Body of pancreas (tissue), 4 donors: ENCODE data around the gene RASA4B. TPM values are rescaled to one million over a fixed set of nuclear protein-coding genes. Genes with fewer than 3 reads are reported as not detected.
"Not testable (repeated sequence)": the region's sequence is repeated elsewhere in the genome, so short reads cannot be mapped to it uniquely, and the experiment has no call there.

Source experiments
- ATAC-seq: fragments of 150-250 bp; one replicate; pipeline ENCODE4 v1.9.1; 2016
- DNase-seq, 4 donors: peaks; one replicate each; pipeline ENCODE4 v3.0.0-alpha.2; 2019
- H3K27ac ChIP-seq, 4 donors: fragments of 200-600 bp; sonication (generic); 1 replicate in 3 of 4; 2 replicates in 1 of 4; pipeline versions ENCODE4 v1.5.1 to v1.6.1; 2016 to 2019; ENCODE audit warnings: mild to moderate bottlenecking in 1 of 4, mixed read lengths in 1 of 4, moderate library complexity in 1 of 4
- H3K27me3 ChIP-seq, 2 donors: fragments of 200-600 bp; sonication (generic); one replicate each; pipeline ENCODE4 v1.6.0; 2016; ENCODE audit warnings: mild to moderate bottlenecking in 1 of 2
- H3K36me3 ChIP-seq, 2 donors: fragments of 200-600 bp; sonication (generic); replicated peaks in 1 of 2; 2 replicates each; pipeline ENCODE4 v1.5.1; 2016; ENCODE audit warnings: low read depth in 2 of 2; ENCODE audit not compliant: insufficient read depth in 1 of 2
- H3K4me1 ChIP-seq: fragments of 200-600 bp; sonication (generic); one replicate; pipeline ENCODE4 v1.6.0; 2016
- H3K4me3 ChIP-seq, 2 donors: fragments of 200-600 bp; sonication (generic); 1 replicate in 1 of 2; 2 replicates in 1 of 2; pipeline ENCODE4 v1.5.1; 2016 to 2019
- H3K9me3 ChIP-seq, 3 donors: fragments of 200-600 bp; sonication (generic); 1 replicate in 2 of 3; 2 replicates in 1 of 3; pipeline ENCODE4 v1.5.1; 2016
- CTCF ChIP-seq, 7 experiments: fragments of 450-650 bp in 4 of 7; fragments of 200-600 bp in 3 of 7; sonication (generic) in 3 of 7; IDR thresholded peaks; one replicate each; pipeline ENCODE4 v1.5.1; 2016 to 2019; ENCODE audit warnings: antibody characterized with exemption in 7 of 7
- POLR2A ChIP-seq, 3 donors: fragments of 450-650 bp; IDR thresholded peaks; one replicate each; pipeline ENCODE4 v1.6.1; 2016; ENCODE audit warnings: antibody characterized with exemption in 3 of 3, mild to moderate bottlenecking in 2 of 3
- WGBS, 2 donors: methylation state at CpG; one replicate each; pipeline ENCODE4 v1.1.5; 2017; 5-methylcytosine and 5-hydroxymethylcytosine counted together
- intact Hi-C: fragments of 100-400 bp; cut with DNase I; formaldehyde crosslinking; loops from one replicate; pipeline ENCODE4 v1.15.1; 2023
- total RNA-seq, 2 donors: library from RNA; depleted of rRNA; stranded (reverse); fragments of >200 nt; gene quantifications; one replicate each; pipeline ENCODE4 v1.1.0, GENCODE V29; 2016

RASA4B gene
- total RNA-seq, 2 donors from 2014 or later = 5.3 to 12.5 TPM

GRCh38 chr7:102457352-102457924 lies 60.1 kb downstream of the RASA4B start:
- H3K27ac ChIP-seq = no peak overlapping the region
- H3K36me3 ChIP-seq = peaks cover 0 to 6% of the 10 kb centered on the region in 2 donors
- no peaks in the 10 kb centered on the region for H3K9me3 ChIP-seq
- intact Hi-C loops = no loop called here
- WGBS, 2 donors = 90 to 93% methylated on average over 8 to 27 of the region's 40 CpGs
- H3K4me1 ChIP-seq = no peaks in the 10 kb centered on the region
- H3K27me3 ChIP-seq = no peaks in the 10 kb centered on the region
- no peak for DNase-seq
- ATAC-seq = no peak
- H3K4me3 ChIP-seq = no peak overlapping the region
- TF ChIP-seq CTCF (IDR thresholded peaks at IDR 0.05) (no peak), POLR2A (IDR thresholded peaks at IDR 0.05) (no peak)

GRCh38 chr7:102456327-102456726 lies 61.2 kb downstream of the RASA4B start:
- Histone ChIP-seq H3K27ac (no peak overlapping the region), H3K36me3 (peaks cover 0 to 6% of the 10 kb centered on the region in 2 donors), H3K9me3 (no peaks in the 10 kb centered on the region), H3K4me1 (no peaks in the 10 kb centered on the region), H3K27me3 (no peaks in the 10 kb centered on the region), H3K4me3 (no peak overlapping the region)
- DNase-seq = no peak
- no peak for TF ChIP-seq POLR2A (IDR thresholded peaks at IDR 0.05)
- TF ChIP-seq CTCF (IDR thresholded peaks at IDR 0.05) = no peak
- no peak for ATAC-seq
- intact Hi-C loops = no loop called here
- WGBS, 2 donors = 88 to 89% methylated on average over 10 of the region's 10 CpGs

- ATAC-seq (no peak), DNase-seq (no peak)
- H3K36me3 ChIP-seq = peaks cover 0 to 6% of the 10 kb centered on the region in 2 donors
- no peaks in the 10 kb centered on the region for H3K9me3 ChIP-seq
- intact Hi-C loops = no loop called here
- no peak for TF ChIP-seq CTCF (IDR thresholded peaks at IDR 0.05)
- no peak for TF ChIP-seq POLR2A (IDR thresholded peaks at IDR 0.05)
- H3K27ac ChIP-seq = no peak overlapping the region
- no peaks in the 10 kb centered on the region for H3K4me1 ChIP-seq
- no peaks in the 10 kb centered on the region for H3K27me3 ChIP-seq
- no peak overlapping the region for H3K4me3 ChIP-seq
- WGBS, 2 donors = 80 to 88% methylated on average over 1 to 10 of the region's 11 CpGs
Observed at GRCh38 chr7:102455596-102455995, 62.0 kb downstream of the RASA4B start.

GRCh38 chr7:102454932-102455331 lies 62.6 kb downstream of the RASA4B start:
- intact Hi-C loops = not testable (repeated sequence)
- WGBS, 2 donors = 93 to 98% methylated on average over 10 of the region's 10 CpGs

GRCh38 chr7:102454468-102454867 lies 63.1 kb downstream of the RASA4B start:
- Histone ChIP-seq H3K4me3 (no peak overlapping the region), H3K4me1 (no peaks in the 10 kb centered on the region), H3K9me3 (no peaks in the 10 kb centered on the region), H3K36me3 (peaks cover 0 to 6% of the 10 kb centered on the region in 2 donors), H3K27me3 (no peaks in the 10 kb centered on the region), H3K27ac (no peak overlapping the region)
- no peak for ATAC-seq
- 40 to 59% methylated on average over 1 to 12 of the region's 12 CpGs for WGBS, 2 donors
- no peak for TF ChIP-seq CTCF (IDR thresholded peaks at IDR 0.05)
- TF ChIP-seq POLR2A (IDR thresholded peaks at IDR 0.05) = no peak
- DNase-seq = no peak
- intact Hi-C loops = no loop called here

More at GRCh38 chr7:102454932-102455331, 62.6 kb downstream of the RASA4B start:
- not testable (repeated sequence) for H3K27ac ChIP-seq, ATAC-seq, DNase-seq, H3K4me3 ChIP-seq, H3K27me3 ChIP-seq, H3K4me1 ChIP-seq, H3K9me3 ChIP-seq, H3K36me3 ChIP-seq
